DOHH2 (cell line): ENCODE measurements around the gene DHRS3.

Experiments used
- H3F3A ChIP-seq: fragments of 200-600 bp; sonication (generic), shearing (Covaris generic); 2 replicates; pipeline ENCODE4 v1.6.0; 2016; ENCODE audit warnings: antibody characterized with exemption, mild to moderate bottlenecking; ENCODE audit not compliant: control insufficient read depth, insufficient read depth
- H3K27ac ChIP-seq: fragments of 200-600 bp; sonication (generic); 2 replicates; pipeline ENCODE4 v1.5.1; 2014; ENCODE audit warnings: low read depth, mild to moderate bottlenecking, low read length, moderate library complexity
- H3K27me3 ChIP-seq: fragments of 200-600 bp; sonication (generic); 2 replicates; pipeline ENCODE4 v1.6.1; 2014; ENCODE audit warnings: mild to moderate bottlenecking, low read length, mixed read lengths; ENCODE audit not compliant: control insufficient read depth
- H3K36me3 ChIP-seq: fragments of 200-600 bp; sonication (generic); 2 replicates; pipeline ENCODE4 v1.6.1; 2014; ENCODE audit warnings: mild to moderate bottlenecking, low read length, moderate library complexity, mixed read lengths; ENCODE audit not compliant: control insufficient read depth
- H3K4me1 ChIP-seq: fragments of 200-600 bp; sonication (generic); 2 replicates; pipeline ENCODE4 v1.6.1; 2014; ENCODE audit warnings: mild to moderate bottlenecking, low read length, mixed read lengths; ENCODE audit not compliant: control insufficient read depth
- H3K4me2 ChIP-seq: fragments of 200-600 bp; sonication (generic); 2 replicates; pipeline ENCODE4 v1.6.0; 2014; ENCODE audit warnings: mild to moderate bottlenecking, low read length, moderate library complexity
- H3K4me3 ChIP-seq: fragments of 200-600 bp; sonication (generic); 2 replicates; pipeline ENCODE4 v1.5.1; 2014; ENCODE audit warnings: mild to moderate bottlenecking, low read length, mixed read lengths
- H3K79me2 ChIP-seq: fragments of 200-600 bp; sonication (generic); 2 replicates; pipeline ENCODE4 v1.6.1; 2014; ENCODE audit warnings: mild to moderate bottlenecking, low read length, mixed read lengths; ENCODE audit not compliant: control insufficient read depth
- H3K9me2 ChIP-seq: fragments of 200-600 bp; sonication (generic); replicated peaks from 2 replicates; pipeline ENCODE4 v1.6.1; 2014; ENCODE audit warnings: mild to moderate bottlenecking, low read length, mixed read lengths; ENCODE audit not compliant: control insufficient read depth
- H3K9me3 ChIP-seq: fragments of 200-600 bp; sonication (generic); 2 replicates; pipeline ENCODE4 v1.6.1; 2014; ENCODE audit warnings: antibody characterized with exemption, low read length, mixed read lengths; ENCODE audit not compliant: control insufficient read depth, insufficient read depth
- H4K20me1 ChIP-seq: fragments of 200-600 bp; sonication (generic); 2 replicates; pipeline ENCODE4 v1.6.0; 2014; ENCODE audit warnings: low read depth, mild to moderate bottlenecking, antibody characterized with exemption, low read length, moderate library complexity; ENCODE audit not compliant: control insufficient read depth, insufficient read depth
- CTCF ChIP-seq: fragments of 200-600 bp; sonication (generic); IDR thresholded peaks from one replicate; pipeline ENCODE4 v1.5.1; 2014; ENCODE audit warnings: antibody characterized with exemption, mild to moderate bottlenecking, low read depth, low read length; ENCODE audit not compliant: poor library complexity, severe bottlenecking
- EZH2phosphoT487 ChIP-seq: fragments of 200-600 bp; sonication (generic); IDR thresholded peaks from 2 replicates; pipeline ENCODE4 v1.6.1; 2017; ENCODE audit warnings: borderline replicate concordance, mild to moderate bottlenecking, antibody characterized with exemption, low read length, moderate library complexity, mixed read lengths

The DHRS3 gene

DNA sequence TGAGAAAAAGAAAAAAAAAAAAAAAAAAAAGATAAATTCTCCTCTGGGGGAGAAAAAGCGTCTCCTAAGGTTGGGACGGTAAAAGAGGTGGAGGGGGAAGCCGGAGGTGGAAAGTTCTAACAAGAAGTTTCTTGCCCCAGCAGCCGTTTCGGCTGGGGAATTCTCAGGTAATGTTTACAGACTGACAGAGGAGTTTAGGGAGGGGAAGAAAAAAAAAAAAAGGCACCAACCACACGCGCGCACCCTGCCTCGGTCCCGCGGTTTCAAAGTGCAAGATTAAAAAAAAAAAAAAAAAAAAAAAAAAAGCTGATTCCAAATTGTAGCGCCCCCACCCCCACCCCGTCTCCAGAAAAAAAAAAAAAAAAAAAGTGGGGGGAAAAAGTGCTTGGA, 504 bp downstream of the DHRS3 start:
- Histone ChIP-seq H3K27ac (no peak overlapping the region), H3F3A (no peaks in the 10 kb centered on the region), H3K4me2 (peak overlapping the region; percentile 60), H3K27me3 (peaks cover 40% of the 10 kb centered on the region), H3K9me2 (no peaks in the 10 kb centered on the region), H4K20me1 (no peaks in the 10 kb centered on the region), H3K9me3 (no peaks in the 10 kb centered on the region), H3K79me2 (no peaks in the 10 kb centered on the region), H3K4me1 (peaks cover 9% of the 10 kb centered on the region; the same call in 1 of the 2 replicates), H3K36me3 (no peaks in the 10 kb centered on the region), H3K4me3 (peak overlapping the region; percentile 52)
- TF ChIP-seq CTCF (no peak), EZH2phosphoT487 (0 out of 2 replicates have a peak, but pooled peaks have one; percentile 15)

GRCh38 chr1:12616709-12617373, 1.2 kb downstream of the DHRS3 start:
- no peaks in the 10 kb centered on the region for H3K79me2 ChIP-seq
- H3K9me2 ChIP-seq = no peaks in the 10 kb centered on the region
- H3K4me2 ChIP-seq = no peak overlapping the region
- no peaks in the 10 kb centered on the region for H3K9me3 ChIP-seq
- no peaks in the 10 kb centered on the region for H3K36me3 ChIP-seq
- no peaks in the 10 kb centered on the region for H4K20me1 ChIP-seq
- TF ChIP-seq EZH2phosphoT487 = no peak; the same call in 1 of the 2 replicates
- TF ChIP-seq CTCF = no peak
- H3K27me3 ChIP-seq = peaks cover 40% of the 10 kb centered on the region
- H3K27ac ChIP-seq = no peak overlapping the region
- peaks cover 9% of the 10 kb centered on the region; the same call in 1 of the 2 replicates for H3K4me1 ChIP-seq
- no peak overlapping the region for H3K4me3 ChIP-seq
- H3F3A ChIP-seq = no peaks in the 10 kb centered on the region

GRCh38 chr1:12615865-12616708, 1.9 kb downstream of the DHRS3 start:
- TF ChIP-seq EZH2phosphoT487 (no peak), CTCF (no peak)
- H3K79me2 ChIP-seq = no peaks in the 10 kb centered on the region
- H3K4me2 ChIP-seq = no peak overlapping the region
- no peak overlapping the region for H3K27ac ChIP-seq
- no peaks in the 10 kb centered on the region for H3K9me2 ChIP-seq
- H3K4me1 ChIP-seq = peaks cover 9% of the 10 kb centered on the region; the same call in 1 of the 2 replicates
- H3F3A ChIP-seq = no peaks in the 10 kb centered on the region
- H3K4me3 ChIP-seq = no peak overlapping the region
- H3K27me3 ChIP-seq = peaks cover 40% of the 10 kb centered on the region
- no peaks in the 10 kb centered on the region for H3K9me3 ChIP-seq
- H4K20me1 ChIP-seq = no peaks in the 10 kb centered on the region
- no peaks in the 10 kb centered on the region for H3K36me3 ChIP-seq
